A673 (cell line): ENCODE measurements around the gene SLC38A8.

Experiments
- CTCF ChIP-seq: fragments of 300-800, 200-600 bp; sonication (generic); conservative IDR thresholded peaks from 2 replicates; pipeline ENCODE4 v1.5.1; 2017; ENCODE audit warnings: low read depth, mild to moderate bottlenecking, antibody characterized with exemption, low read length, moderate library complexity, mixed read lengths
- EZH2 ChIP-seq: fragments of 200-600 bp; sonication (generic); IDR thresholded peaks from 2 replicates; pipeline ENCODE4 v1.6.1; 2017; ENCODE audit warnings: borderline replicate concordance, low read depth, mild to moderate bottlenecking, mixed read lengths, antibody characterized with exemption, low read length; ENCODE audit not compliant: poor library complexity, severe bottlenecking

- TF ChIP-seq CTCF = no peak
- TF ChIP-seq EZH2 = no peak
Measured at GRCh38 chr16:83994703-83995102, 47.9 kb downstream of the SLC38A8 start.
